Measurements from ENCODE around the gene AAGAB. TPM values are rescaled to one million over a fixed set of nuclear protein-coding genes. Genes with fewer than 3 reads are reported as not detected.

The AAGAB gene
- total RNA-seq, 1 donor from 2014 or later, result 20.9 TPM

DNA sequence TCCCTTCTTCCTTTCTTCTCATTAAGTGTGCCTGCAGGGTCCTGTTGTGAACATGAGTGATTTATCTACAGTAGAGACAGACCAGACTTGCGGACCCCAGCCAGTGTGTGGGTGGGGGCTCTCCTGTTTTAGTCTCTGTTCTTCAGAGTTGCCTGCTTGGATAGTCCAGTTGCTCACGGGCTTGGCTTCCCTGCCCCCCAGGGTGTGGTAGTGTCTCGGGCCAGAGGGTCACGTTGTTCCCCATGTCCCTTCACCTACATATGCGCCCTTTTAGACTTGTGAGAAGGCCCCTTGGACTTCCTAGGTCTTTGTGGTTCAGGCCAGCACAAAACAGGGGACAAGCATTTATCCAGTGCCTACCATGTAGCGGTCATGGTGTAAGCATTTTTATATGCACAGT is 85.8 kb downstream of the AAGAB start:
- TF ChIP-seq, protein P1, sequence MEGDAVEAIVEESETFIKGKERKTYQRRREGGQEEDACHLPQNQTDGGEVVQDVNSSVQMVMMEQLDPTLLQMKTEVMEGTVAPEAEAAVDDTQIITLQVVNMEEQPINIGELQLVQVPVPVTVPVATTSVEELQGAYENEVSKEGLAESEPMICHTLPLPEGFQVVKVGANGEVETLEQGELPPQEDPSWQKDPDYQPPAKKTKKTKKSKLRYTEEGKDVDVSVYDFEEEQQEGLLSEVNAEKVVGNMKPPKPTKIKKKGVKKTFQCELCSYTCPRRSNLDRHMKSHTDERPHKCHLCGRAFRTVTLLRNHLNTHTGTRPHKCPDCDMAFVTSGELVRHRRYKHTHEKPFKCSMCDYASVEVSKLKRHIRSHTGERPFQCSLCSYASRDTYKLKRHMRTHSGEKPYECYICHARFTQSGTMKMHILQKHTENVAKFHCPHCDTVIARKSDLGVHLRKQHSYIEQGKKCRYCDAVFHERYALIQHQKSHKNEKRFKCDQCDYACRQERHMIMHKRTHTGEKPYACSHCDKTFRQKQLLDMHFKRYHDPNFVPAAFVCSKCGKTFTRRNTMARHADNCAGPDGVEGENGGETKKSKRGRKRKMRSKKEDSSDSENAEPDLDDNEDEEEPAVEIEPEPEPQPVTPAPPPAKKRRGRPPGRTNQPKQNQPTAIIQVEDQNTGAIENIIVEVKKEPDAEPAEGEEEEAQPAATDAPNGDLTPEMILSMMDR (IDR thresholded peaks at IDR 0.05; ENCODE audit: borderline replicate concordance), result no peak
- peaks cover 55% of the 10 kb centered on the region for H3K36me3 ChIP-seq
- H3K27me3 ChIP-seq (ENCODE audit: low read depth), result no peaks in the 10 kb centered on the region
- DNase-seq, result no peak
- intact Hi-C loops (cut with micrococcal nuclease), result no loop called here
- no peak overlapping the region for H3K4me3 ChIP-seq
- peaks cover 54% of the 10 kb centered on the region for H3K4me1 ChIP-seq
- H3K9me3 ChIP-seq (replicated peaks), result no peaks in the 10 kb centered on the region
- H3K27ac ChIP-seq (replicated peaks), result peak overlapping the region; percentile 71

DNA sequence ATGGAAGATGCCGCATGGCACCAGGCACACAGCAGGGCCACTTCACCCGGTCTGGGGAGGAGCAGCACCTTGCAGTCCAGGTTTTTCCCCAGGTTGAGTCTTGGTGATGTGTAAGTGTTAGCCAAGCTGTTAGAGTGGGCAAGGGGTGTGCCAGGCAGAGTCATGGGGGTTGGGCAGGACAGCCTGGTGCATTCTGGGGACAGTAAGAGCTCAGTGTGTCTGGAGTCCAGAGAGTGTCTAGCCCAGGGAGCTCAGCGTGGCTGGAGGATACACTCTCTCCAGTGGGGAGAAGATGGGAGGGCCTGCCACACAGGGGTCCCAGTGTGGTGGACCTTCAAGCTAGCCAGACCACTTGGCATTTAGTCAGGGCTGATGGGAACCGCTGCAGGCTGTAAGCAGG is 87.4 kb downstream of the AAGAB start:
- TF ChIP-seq, protein P1 (IDR thresholded peaks at IDR 0.05; ENCODE audit: borderline replicate concordance), result no peak
- no peak overlapping the region for H3K4me3 ChIP-seq
- no peak for DNase-seq
- peak overlapping the region; percentile 71 for H3K27ac ChIP-seq (replicated peaks)
- H3K27me3 ChIP-seq (ENCODE audit: low read depth), result no peaks in the 10 kb centered on the region
- intact Hi-C loops (cut with micrococcal nuclease), result no loop called here
- H3K4me1 ChIP-seq, result peaks cover 66% of the 10 kb centered on the region
- no peaks in the 10 kb centered on the region for H3K9me3 ChIP-seq (replicated peaks)
- peaks cover 50% of the 10 kb centered on the region for H3K36me3 ChIP-seq

DNA sequence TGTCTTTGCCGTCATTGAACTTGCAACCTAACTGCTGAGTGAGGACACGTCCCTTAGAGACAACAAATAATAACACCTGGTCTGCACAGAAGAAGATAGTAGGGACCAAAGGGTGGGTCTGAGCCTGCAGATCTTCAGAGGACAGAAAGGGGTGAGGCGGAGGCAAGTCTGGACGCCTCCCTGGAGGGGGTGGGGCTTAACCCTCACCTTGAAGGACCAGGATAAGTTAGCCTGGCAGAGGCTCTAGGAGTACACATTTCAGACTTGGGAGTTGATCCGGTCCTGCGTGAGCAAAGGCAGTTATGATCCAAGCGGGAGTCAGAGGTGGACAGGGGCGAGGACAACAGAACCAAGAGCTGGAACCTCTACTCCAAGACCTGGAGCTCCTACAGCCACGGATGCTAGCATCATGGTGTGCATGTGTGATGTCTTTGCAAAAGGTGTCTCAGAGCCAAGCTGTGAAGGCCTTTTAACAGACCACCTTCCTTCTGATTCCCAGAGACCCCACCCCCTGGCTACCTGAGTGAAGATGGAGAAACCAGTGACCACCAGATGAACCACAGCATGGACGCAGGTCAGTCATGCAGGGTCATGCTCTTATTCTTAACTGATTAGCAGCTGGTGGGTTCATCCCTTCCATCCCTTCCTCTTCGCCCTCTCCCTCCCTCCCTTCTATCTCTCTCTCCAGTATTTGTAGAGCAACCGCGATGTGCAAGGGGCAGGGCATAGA is 88.0 kb downstream of the AAGAB start:
- Histone ChIP-seq H3K9me3 (replicated peaks) (no peaks in the 10 kb centered on the region), H3K36me3 (peaks cover 43% of the 10 kb centered on the region), H3K4me1 (peaks cover 72% of the 10 kb centered on the region), H3K27me3 (ENCODE audit: low read depth) (no peaks in the 10 kb centered on the region), H3K4me3 (no peak overlapping the region), H3K27ac (replicated peaks) (peak overlapping the region; percentile 71)
- intact Hi-C loops (cut with micrococcal nuclease), result no loop called here
- TF ChIP-seq, protein P1 (IDR thresholded peaks at IDR 0.05; ENCODE audit: borderline replicate concordance), result no peak
- DNase-seq, result no peak

DNA sequence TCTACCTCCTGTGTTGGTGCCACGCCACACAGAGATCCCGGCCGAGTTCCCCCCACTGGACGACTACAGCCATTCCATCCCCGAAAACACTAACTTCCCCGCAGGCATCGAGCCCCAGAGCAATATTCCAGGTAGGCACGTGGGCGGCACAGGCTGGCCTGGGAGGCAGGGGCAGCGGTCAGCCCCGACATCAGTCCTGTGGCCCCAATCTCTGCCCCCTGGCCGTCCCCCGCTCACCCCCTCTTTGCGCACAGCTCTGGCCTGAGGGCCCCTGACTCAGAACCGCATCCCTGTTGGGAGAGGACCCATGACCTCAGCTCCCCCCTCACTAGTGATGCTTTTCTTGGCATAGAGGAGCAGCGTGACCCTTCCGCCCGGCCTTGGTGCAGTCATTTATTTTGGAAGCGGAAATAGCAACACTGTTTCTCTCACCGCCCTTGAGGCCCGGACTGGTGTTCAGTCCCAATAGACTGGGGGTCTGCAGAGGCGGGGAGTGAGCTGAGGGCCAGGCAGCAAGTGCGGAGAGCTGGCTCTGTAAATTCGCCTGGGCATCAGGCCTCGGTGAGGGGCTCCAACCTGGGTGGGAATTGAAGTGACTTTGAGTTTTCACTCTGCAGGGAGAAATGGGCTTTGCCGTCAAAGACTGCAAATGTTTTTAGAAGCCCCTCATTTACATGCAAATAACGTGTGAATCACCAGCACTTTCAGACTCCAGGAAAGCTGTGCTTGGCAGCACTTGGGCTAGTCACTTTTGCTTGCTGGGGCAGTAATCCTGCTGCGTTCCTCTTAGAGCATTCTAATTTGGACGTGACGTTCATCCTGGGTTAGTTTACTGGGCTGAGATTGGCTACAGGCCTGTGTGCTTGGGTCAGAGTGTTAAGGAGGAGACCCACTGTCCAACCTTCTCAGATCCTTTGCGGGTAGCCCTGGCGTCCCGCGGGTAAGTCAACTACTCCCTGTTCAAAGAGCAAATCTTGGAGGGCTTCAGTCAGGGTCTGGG is 88.9 kb downstream of the AAGAB start:
- Histone ChIP-seq H3K9me3 (replicated peaks) (no peaks in the 10 kb centered on the region), H3K27ac (replicated peaks) (peak overlapping the region; percentile 71), H3K27me3 (ENCODE audit: low read depth) (no peaks in the 10 kb centered on the region), H3K4me1 (peaks cover 75% of the 10 kb centered on the region), H3K36me3 (peaks cover 35% of the 10 kb centered on the region), H3K4me3 (no peak overlapping the region)
- TF ChIP-seq, protein P1 (IDR thresholded peaks at IDR 0.05; ENCODE audit: borderline replicate concordance), result no peak
- intact Hi-C loops (cut with micrococcal nuclease), result no loop called here
- peak; percentile 56 for DNase-seq

DNA sequence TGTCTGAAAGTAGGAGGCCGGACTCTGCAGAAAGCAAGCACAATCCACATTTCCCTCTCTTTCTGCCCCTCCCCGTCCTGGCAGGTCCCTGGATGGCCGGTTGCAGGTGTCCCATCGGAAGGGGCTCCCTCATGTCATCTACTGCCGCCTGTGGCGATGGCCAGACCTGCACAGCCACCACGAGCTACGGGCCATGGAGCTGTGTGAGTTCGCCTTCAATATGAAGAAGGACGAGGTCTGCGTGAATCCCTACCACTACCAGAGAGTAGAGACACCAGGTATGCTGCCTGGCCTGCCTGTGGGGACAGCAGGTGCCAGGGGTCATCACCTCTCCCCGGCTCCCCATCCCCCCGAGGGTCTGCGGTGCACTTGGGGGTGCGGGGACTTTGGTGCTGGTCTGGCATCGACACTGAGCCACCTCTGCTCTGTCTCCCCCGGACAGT is 89.6 kb downstream of the AAGAB start:
- no peaks in the 10 kb centered on the region for H3K27me3 ChIP-seq (ENCODE audit: low read depth)
- TF ChIP-seq, protein P1 (IDR thresholded peaks at IDR 0.05; ENCODE audit: borderline replicate concordance), result no peak
- H3K4me3 ChIP-seq, result no peak overlapping the region
- H3K27ac ChIP-seq (replicated peaks), result peak overlapping the region; percentile 71
- no peak for DNase-seq
- intact Hi-C loops (cut with micrococcal nuclease), result no loop called here
- peaks cover 75% of the 10 kb centered on the region for H3K4me1 ChIP-seq
- H3K36me3 ChIP-seq, result peaks cover 27% of the 10 kb centered on the region
- H3K9me3 ChIP-seq (replicated peaks), result no peaks in the 10 kb centered on the region
